Measurements from ENCODE around the gene HDAC9.

The HDAC9 gene

DNA sequence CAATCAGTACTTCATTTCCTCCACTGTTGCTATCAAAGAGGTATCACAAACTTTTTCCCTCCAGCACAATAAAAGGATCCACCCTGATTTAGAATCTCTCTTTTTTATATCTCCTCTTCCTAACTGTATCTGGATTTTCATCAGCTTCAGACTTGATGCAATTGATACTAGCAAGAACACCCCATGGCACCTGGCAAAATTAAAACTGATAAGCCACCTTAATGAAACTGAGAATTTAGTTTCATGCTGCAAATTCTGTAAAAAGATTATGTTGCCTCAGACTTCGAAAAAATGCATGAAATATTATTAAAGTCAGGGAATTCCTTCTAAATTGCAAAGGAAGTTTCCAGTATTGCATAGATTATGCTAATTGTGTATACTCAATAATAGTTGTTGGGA is 277.0 kb downstream of the HDAC9 start:
- Histone ChIP-seq H3K4me1 (peaks cover 19% of the 10 kb centered on the region), H3K9ac (no peak overlapping the region), H3K36me3 (no peaks in the 10 kb centered on the region), H3K27ac (no peak overlapping the region), H3K9me3 (no peaks in the 10 kb centered on the region), H4K20me1 (no peaks in the 10 kb centered on the region), H3K4me3 (no peak overlapping the region), H3K27me3 (no peaks in the 10 kb centered on the region), H3K4me2 (no peak overlapping the region)
- TF ChIP-seq Cebpa-rat (IDR thresholded peaks at IDR 0.05), result no peak

- Histone ChIP-seq H3K4me1 (no peaks in the 10 kb centered on the region), H3K27me3 (no peaks in the 10 kb centered on the region), H3K9ac (no peak overlapping the region), H3K4me2 (no peak overlapping the region), H4K20me1 (no peaks in the 10 kb centered on the region), H3K27ac (no peak overlapping the region), H3K36me3 (no peaks in the 10 kb centered on the region), H3K4me3 (no peak overlapping the region), H3K9me3 (no peaks in the 10 kb centered on the region)
- TF ChIP-seq Cebpa-rat (IDR thresholded peaks at IDR 0.05), result no peak
Observed at GRCh38 chr7:18777314-18777713, 281.8 kb downstream of the HDAC9 start.

GRCh38 chr7:18778594-18778993 is 283.0 kb downstream of the HDAC9 start:
- TF ChIP-seq Cebpa-rat (IDR thresholded peaks at IDR 0.05), result no peak

DNA sequence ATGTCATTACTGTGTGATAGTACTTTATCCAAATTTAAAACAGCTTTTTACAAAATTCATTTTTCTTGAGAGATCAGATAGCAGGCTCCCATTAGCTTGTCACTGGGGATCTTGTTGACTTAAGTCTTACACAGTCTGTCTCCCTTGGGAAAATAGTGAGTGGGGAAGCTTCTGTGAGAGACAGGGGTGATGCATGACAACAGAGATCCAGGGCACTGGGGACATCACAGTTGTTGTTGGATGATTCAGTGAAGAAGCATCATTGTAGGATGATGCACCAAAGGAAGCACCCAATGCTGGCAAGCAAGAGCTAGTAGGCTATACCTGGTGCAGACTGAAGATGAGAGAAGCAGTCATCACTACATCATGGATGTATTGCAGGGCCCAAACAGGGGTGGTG is 284.7 kb downstream of the HDAC9 start:
- no peak overlapping the region for H3K27ac ChIP-seq
- H3K4me3 ChIP-seq, result no peak overlapping the region
- no peaks in the 10 kb centered on the region for H3K9me3 ChIP-seq
- H3K4me1 ChIP-seq, result no peaks in the 10 kb centered on the region
- no peaks in the 10 kb centered on the region for H3K36me3 ChIP-seq
- H4K20me1 ChIP-seq, result no peaks in the 10 kb centered on the region
- no peak for TF ChIP-seq Cebpa-rat (IDR thresholded peaks at IDR 0.05)
- no peak overlapping the region for H3K4me2 ChIP-seq
- H3K9ac ChIP-seq, result no peak overlapping the region
- no peaks in the 10 kb centered on the region for H3K27me3 ChIP-seq

More at GRCh38 chr7:18778594-18778993, 283.0 kb downstream of the HDAC9 start:
- no peaks in the 10 kb centered on the region for H4K20me1 ChIP-seq
- no peak overlapping the region for H3K27ac ChIP-seq
- no peak overlapping the region for H3K9ac ChIP-seq
- no peaks in the 10 kb centered on the region for H3K4me1 ChIP-seq
- no peak overlapping the region for H3K4me2 ChIP-seq
- H3K4me3 ChIP-seq, result no peak overlapping the region
- H3K36me3 ChIP-seq, result no peaks in the 10 kb centered on the region
- no peaks in the 10 kb centered on the region for H3K27me3 ChIP-seq
- H3K9me3 ChIP-seq, result no peaks in the 10 kb centered on the region

GRCh38 chr7:18780938-18781337 is 285.4 kb downstream of the HDAC9 start:
- no peaks in the 10 kb centered on the region; the same call in 1 of the 2 replicates for H3K9me3 ChIP-seq
- H3K4me2 ChIP-seq, result no peak overlapping the region
- no peaks in the 10 kb centered on the region for H3K4me1 ChIP-seq
- no peak overlapping the region for H3K27ac ChIP-seq
- no peaks in the 10 kb centered on the region for H3K27me3 ChIP-seq
- H3K9ac ChIP-seq, result no peak overlapping the region
- no peak overlapping the region for H3K4me3 ChIP-seq
- H3K36me3 ChIP-seq, result no peaks in the 10 kb centered on the region
- no peaks in the 10 kb centered on the region for H4K20me1 ChIP-seq
- TF ChIP-seq Cebpa-rat (IDR thresholded peaks at IDR 0.05), result no peak

GRCh38 chr7:18786196-18786727 is 290.7 kb downstream of the HDAC9 start:
- Histone ChIP-seq H3K4me1 (no peaks in the 10 kb centered on the region), H3K4me3 (no peak overlapping the region), H3K9me3 (peaks cover 7% of the 10 kb centered on the region), H3K4me2 (no peak overlapping the region), H4K20me1 (no peaks in the 10 kb centered on the region), H3K9ac (no peak overlapping the region), H3K27ac (no peak overlapping the region), H3K36me3 (no peaks in the 10 kb centered on the region), H3K27me3 (no peaks in the 10 kb centered on the region)
- TF ChIP-seq Cebpa-rat (IDR thresholded peaks at IDR 0.05), result no peak

GRCh38 chr7:18786796-18787195 is 291.2 kb downstream of the HDAC9 start:
- no peaks in the 10 kb centered on the region for H3K27me3 ChIP-seq
- no peak overlapping the region for H3K4me3 ChIP-seq
- H3K36me3 ChIP-seq, result no peaks in the 10 kb centered on the region
- peaks cover 7% of the 10 kb centered on the region for H3K9me3 ChIP-seq
- H3K9ac ChIP-seq, result no peak overlapping the region
- no peaks in the 10 kb centered on the region for H4K20me1 ChIP-seq
- no peak overlapping the region for H3K4me2 ChIP-seq
- H3K4me1 ChIP-seq, result no peaks in the 10 kb centered on the region
- no peak overlapping the region for H3K27ac ChIP-seq
- no peak for TF ChIP-seq Cebpa-rat (IDR thresholded peaks at IDR 0.05)

- no peak for TF ChIP-seq Cebpa-rat (IDR thresholded peaks at IDR 0.05)
- Histone ChIP-seq H3K4me3 (no peak overlapping the region), H3K36me3 (no peaks in the 10 kb centered on the region), H3K27me3 (no peaks in the 10 kb centered on the region), H3K4me1 (no peaks in the 10 kb centered on the region), H4K20me1 (no peaks in the 10 kb centered on the region), H3K9ac (no peak overlapping the region), H3K27ac (no peak overlapping the region), H3K4me2 (no peak overlapping the region), H3K9me3 (peaks cover 7% of the 10 kb centered on the region)
Observed at GRCh38 chr7:18788026-18788425, 292.5 kb downstream of the HDAC9 start.

- no peaks in the 10 kb centered on the region for H4K20me1 ChIP-seq
- no peaks in the 10 kb centered on the region; the same call in 1 of the 2 replicates for H3K9me3 ChIP-seq
- no peak overlapping the region for H3K4me2 ChIP-seq
- H3K4me1 ChIP-seq, result no peaks in the 10 kb centered on the region
- no peaks in the 10 kb centered on the region for H3K27me3 ChIP-seq
- no peak for TF ChIP-seq Cebpa-rat (IDR thresholded peaks at IDR 0.05)
- H3K4me3 ChIP-seq, result no peak overlapping the region
- no peak overlapping the region for H3K27ac ChIP-seq
- no peak overlapping the region for H3K9ac ChIP-seq
- H3K36me3 ChIP-seq, result no peaks in the 10 kb centered on the region
Observed at GRCh38 chr7:18792871-18793595, 297.5 kb downstream of the HDAC9 start.

DNA sequence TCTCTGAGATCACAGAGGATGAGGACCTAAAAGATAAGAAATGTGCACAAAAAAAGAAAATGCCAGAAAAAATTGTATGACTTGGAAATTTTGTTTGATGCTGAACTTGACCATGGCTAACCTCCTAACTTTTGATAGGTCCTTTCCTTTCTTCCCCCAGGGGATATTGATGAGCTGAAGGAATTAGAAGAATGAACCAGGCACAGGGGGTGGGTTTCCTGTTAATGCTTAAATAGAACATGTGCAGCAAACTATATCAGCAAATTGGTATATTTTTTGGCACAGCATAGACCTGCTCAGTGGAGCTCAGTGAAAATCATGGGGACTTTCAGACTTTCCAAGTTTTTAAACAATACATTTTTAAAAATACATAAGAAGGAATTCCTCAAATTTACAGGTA is 300.7 kb downstream of the HDAC9 start:
- no peak overlapping the region for H3K4me3 ChIP-seq
- H3K27me3 ChIP-seq, result no peaks in the 10 kb centered on the region
- no peaks in the 10 kb centered on the region for H3K4me1 ChIP-seq
- no peak for TF ChIP-seq Cebpa-rat (IDR thresholded peaks at IDR 0.05)
- H3K36me3 ChIP-seq, result no peaks in the 10 kb centered on the region
- no peak overlapping the region for H3K27ac ChIP-seq
- H3K9me3 ChIP-seq, result no peaks in the 10 kb centered on the region
- no peaks in the 10 kb centered on the region for H4K20me1 ChIP-seq
- H3K4me2 ChIP-seq, result no peak overlapping the region
- no peak overlapping the region for H3K9ac ChIP-seq
